SK-N-SH (cell line): ENCODE results near the gene VAPB.

Experiments
- CTCF ChIP-seq: fragments of 200-600 bp; sonication (generic); IDR thresholded peaks from 2 replicates; pipeline ENCODE4 v1.6.1; 2017; ENCODE audit warnings: antibody characterized with exemption, mild to moderate bottlenecking, moderate library complexity
- EP300 ChIP-seq, 2 experiments: IDR thresholded peaks; 2 replicates each; pipeline versions ENCODE4 v1.4.0 to v1.6.1; 2012; ENCODE audit warnings: borderline replicate concordance in 1 of 2, low read depth in 1 of 2, low read length in 1 of 2
- EZH2phosphoT487 ChIP-seq: fragments of 200-600 bp; sonication (generic); IDR thresholded peaks from 2 replicates; pipeline ENCODE4 v1.6.1; 2017; ENCODE audit warnings: low read depth, mixed run types, mild to moderate bottlenecking, antibody characterized with exemption, moderate library complexity, borderline replicate concordance
- GATA2 ChIP-seq: sonication (generic); formaldehyde crosslinking; IDR thresholded peaks from 2 replicates; pipeline ENCODE4 v1.5.0; 2020; ENCODE audit warnings: mild to moderate bottlenecking, missing genetic modification reagents
- MAX ChIP-seq: IDR thresholded peaks from 2 replicates; pipeline ENCODE4 v1.4.0; 2012; ENCODE audit warnings: low read depth
- MEF2A ChIP-seq: IDR thresholded peaks from 2 replicates; pipeline ENCODE4 v1.4.0; 2012; ENCODE audit warnings: low read depth, borderline replicate concordance
- POLR2AphosphoS5 ChIP-seq: IDR thresholded peaks from 2 replicates; pipeline ENCODE4 v1.6.1; 2012; ENCODE audit warnings: low read depth, low read length
- RAD21 ChIP-seq: IDR thresholded peaks from 2 replicates; pipeline ENCODE4 v1.6.1; 2012; ENCODE audit warnings: mild to moderate bottlenecking, low read length
- TAF1 ChIP-seq: IDR thresholded peaks from 2 replicates; pipeline ENCODE4 v1.6.1; 2012; ENCODE audit warnings: low read depth, mild to moderate bottlenecking, low read length, moderate library complexity, borderline replicate concordance
- USF2 ChIP-seq: fragments of 150-350 bp; IDR thresholded peaks from 2 replicates; pipeline ENCODE4 v1.6.1; 2017; ENCODE audit warnings: antibody characterized with exemption, low read length, low read depth, borderline replicate concordance
- YY1 ChIP-seq: IDR thresholded peaks from 2 replicates; pipeline ENCODE4 v1.4.0; 2012; ENCODE audit warnings: low read depth, mild to moderate bottlenecking

- TF ChIP-seq POLR2AphosphoS5 (no peak), RAD21 (no peak), USF2 (no peak), CTCF (no peak), TAF1 (no peak), MEF2A (no peak), EZH2phosphoT487 (no peak), EP300 (IDR thresholded peaks at IDR 0.05; ENCODE audit: borderline replicate concordance in 1 of 2, low read depth in 1 of 2, low read length in 1 of 2) (no peak), YY1 (no peak), MAX (no peak), GATA2 (CRISPR knock-in tag) (no peak)
Measured at GRCh38 chr20:58377017-58377416, 12.0 kb upstream of the VAPB start.
